ENCODE data around the gene CDS2.
A peak's percentile ranks its signal among the peaks of the same experiment; 100 is the strongest.

CDS2 gene

DNA sequence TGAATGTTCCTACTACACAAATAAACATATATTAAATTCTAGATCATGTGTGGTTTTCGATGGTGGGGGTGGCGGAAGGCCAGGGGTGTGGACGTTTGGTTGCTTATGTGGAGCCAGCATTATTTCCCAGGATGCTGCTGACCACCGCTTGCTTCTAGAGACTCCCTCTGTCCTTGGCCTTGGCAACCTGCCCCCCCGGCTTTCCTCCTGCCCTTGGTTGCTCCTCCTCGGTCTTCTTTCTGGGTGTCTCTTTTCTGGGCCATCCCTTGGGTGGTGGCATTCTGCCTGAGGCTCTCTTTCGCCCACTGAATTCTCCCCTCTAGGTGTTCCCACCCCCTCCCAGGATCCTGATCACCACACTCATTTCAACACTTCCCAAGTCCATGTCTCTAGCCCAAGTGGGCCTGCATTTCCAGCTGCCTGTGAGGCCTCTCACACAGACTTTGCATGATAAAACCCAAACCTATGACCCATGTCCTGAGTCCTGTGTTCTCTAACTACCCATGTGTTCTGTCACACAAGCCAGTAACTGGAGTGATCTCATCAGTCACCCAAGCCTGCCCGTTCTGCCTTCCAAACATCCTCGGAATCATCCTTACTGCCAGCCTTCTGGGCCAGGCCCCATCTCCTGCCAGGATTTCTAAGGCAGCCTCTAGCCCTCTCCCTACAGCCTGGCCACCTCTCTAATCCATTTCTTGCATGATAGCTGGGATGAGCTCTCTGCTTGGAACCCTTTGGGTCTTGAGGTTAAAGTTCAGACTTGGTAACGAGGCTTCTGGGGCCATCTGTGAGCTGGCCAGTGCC lies 71.2 kb downstream of the CDS2 start:
- no peak overlapping the region for H3K27ac ChIP-seq

DNA sequence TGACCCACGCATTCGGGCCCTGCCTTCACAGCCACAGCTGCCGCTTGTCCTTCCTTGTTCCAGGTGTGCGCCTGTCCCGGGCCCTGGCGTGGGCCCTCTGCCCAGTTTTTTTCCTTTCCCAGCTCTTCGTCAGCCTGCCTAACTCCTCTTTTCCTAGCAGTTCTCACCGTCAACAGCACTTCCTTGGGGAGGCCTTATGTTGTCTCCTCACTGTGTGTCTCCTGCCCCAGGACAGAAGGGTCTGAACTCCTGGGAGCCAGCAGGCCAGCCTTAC lies 71.8 kb downstream of the CDS2 start:
- H3K27ac ChIP-seq, result no peak overlapping the region
- no peak for DNase-seq (ENCODE audit: low read depth, low spot score)

More for the DNA sequence above, 71.2 kb downstream of the CDS2 start:
- no peak for DNase-seq (ENCODE audit: low read depth, low spot score)

DNA sequence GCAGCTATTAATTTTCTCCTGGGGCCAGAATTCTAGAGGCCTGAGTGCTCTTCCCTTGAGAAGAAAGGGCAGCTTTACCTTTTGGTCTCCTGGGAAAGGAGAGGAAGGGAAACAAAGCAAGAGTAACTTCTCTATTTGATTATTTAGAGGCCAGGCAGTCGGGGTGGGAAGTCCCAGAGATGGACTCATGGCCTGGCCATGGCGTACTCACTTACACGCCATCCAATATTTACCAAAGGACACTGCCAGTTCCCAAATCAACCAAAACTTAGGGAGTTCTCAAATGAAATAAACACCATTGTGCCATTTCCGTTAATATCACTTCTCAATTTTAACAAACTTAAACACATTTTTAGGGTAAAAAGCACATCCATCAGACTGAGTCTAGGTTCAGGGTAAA lies 76.6 kb downstream of the CDS2 start:
- no peak for DNase-seq (ENCODE audit: low read depth, low spot score)
- no peak overlapping the region for H3K27ac ChIP-seq

DNA sequence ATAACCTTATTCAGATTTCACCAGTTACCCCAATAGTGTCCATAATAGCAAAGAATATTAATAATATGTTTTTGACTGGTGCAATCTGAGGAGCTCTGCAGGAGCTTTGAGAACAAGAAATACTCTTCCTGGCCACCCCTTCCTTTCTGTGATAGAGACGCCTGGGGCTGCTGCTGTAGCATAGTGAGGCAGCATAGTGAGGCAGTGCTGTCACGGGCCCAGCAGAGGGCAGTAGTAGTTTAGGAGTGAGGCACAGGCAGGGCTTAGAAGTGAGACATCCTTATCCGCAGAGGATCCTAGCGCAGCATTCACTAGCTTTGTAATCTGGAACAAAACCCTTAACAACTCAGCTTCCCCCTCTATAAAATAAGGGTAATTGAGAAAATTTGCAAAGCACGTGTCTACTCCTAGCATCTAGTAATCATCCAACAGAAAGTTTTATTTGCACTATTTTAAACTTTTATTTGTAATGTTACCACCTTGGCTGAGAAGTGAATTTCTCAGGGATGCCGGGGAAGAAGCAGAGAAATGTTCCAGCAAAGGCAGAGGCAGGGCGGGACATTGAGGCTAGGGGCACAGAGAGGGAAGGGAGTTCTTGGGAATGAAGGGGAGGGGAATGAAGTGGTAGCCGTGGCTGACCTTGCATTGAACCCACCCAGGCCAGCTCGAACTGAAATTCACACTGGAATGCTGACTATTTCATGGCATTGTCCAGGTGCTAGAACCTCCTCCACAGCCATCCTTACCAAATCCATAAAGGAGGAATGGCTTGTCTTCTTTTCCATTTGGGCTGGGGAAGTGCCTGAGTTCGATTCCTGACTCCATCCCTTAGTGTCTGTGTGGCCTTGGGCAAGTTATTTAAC lies 78.8 kb downstream of the CDS2 start:
- no peak overlapping the region for H3K27ac ChIP-seq
- peak; percentile 41 for DNase-seq (ENCODE audit: low read depth, low spot score)

DNA sequence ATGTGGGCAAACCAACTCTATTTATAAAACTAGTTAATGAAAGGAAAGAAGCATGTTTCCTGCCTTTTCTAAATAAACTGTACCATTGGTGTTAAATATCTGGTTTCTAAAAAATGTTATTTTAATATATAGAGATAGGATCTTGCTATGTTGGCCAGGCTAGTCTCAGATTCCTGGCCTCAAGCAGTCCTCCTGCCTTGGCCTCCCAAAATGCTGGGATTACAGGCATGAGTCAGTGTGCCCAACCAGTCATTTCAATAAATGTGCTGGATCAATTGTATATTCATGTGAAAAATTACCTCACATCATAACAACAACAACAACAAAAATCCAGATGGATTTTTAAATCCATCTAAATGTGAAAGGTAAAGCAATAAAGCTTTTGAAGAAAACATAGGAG lies 80.3 kb downstream of the CDS2 start:
- no peak overlapping the region for H3K27ac ChIP-seq

DNA sequence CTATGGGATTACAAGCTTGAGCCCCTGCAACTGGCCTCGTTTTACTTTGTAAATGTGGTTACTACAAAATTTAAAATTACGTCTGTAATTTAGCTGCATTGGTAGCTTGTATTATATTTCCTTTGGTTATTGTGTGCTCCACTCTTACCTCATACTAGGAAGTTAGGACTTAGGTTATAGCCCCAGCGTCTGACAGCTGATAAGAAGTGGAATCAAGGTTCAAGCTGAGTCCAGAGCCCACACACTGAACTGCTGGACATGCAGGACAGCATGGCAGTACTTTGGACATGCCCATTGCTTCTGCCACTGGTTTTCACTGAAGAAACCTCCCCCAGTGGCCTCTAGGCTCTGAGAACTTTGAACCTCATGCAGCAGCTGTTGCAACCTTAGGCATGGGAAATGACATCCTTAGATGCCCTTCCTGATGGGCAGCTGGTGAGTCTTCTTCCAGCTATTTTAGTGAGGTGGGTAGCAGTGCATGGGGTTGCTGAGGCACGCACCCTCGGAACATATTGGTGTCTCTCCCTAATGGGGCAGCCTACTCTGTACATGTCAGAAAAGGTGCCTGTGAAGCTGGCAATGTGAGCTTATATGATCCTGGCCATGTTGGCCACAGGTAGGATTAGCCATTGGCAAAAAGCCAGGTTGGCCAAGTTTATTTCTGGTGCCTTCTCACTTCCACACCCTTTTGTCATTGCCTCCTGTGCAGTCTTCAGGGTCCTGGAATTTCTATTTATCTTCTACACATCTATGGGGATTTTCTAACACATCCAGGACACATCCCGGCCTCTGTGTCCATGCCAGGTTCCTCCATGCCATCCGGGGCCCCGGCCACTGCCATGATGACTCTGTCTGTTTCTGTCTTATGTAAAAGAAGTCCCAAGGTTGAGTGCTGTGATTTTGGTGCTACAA lies 85.3 kb downstream of the CDS2 start:
- H3K27ac ChIP-seq, result no peak overlapping the region
- no peak for DNase-seq (ENCODE audit: low read depth, low spot score)

More for the DNA sequence above, 80.3 kb downstream of the CDS2 start:
- no peak for DNase-seq (ENCODE audit: low read depth, low spot score)

DNA sequence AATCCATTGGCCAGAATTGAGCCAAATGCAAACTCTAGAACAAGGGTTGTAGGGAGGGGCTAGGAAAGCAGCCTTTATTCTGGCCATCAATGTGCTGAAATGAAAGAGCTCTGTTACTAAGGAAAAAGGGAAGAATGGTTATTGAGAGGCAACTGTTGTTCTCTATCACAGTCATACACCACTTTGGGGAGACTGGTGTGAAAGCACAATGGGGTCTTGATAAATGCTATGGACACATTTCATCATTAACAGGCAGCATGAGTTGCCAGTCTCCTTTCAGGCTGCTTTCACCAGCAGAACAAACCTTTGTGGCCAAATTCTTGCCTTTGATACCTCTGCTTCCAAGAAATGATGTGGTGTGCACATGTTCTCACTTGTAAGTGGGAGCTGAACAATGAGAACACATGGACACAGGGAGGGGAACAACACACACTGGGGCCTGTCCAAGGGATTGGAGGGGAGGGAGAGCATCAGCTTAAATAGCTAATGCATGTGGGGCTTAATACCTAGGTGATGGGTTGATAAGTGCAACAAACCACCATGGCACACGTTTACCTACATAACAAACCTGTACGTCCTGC lies 86.2 kb downstream of the CDS2 start:
- no peak overlapping the region for H3K27ac ChIP-seq
- no peak for DNase-seq (ENCODE audit: low read depth, low spot score)

DNA sequence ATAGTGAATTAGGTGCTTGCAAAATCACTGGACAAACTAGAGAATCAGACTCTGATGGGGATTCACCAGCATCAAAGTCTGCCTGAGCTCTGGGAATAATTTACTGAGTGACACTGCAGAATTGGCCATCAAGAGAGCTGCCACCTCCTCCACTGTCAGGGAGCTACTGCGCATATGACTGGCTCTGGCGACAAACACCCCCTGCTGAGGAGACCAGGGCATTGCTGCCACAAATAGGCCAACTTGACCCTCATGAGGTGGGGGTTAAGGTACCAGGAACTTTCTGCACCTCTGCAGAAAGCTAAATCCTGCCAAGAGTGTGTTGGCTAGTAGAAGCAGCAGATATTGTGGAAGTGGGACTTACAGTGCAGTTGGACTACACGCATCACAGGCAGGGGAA lies 88.0 kb downstream of the CDS2 start:
- no peak overlapping the region for H3K27ac ChIP-seq
- DNase-seq (ENCODE audit: low read depth, low spot score), result no peak

DNA sequence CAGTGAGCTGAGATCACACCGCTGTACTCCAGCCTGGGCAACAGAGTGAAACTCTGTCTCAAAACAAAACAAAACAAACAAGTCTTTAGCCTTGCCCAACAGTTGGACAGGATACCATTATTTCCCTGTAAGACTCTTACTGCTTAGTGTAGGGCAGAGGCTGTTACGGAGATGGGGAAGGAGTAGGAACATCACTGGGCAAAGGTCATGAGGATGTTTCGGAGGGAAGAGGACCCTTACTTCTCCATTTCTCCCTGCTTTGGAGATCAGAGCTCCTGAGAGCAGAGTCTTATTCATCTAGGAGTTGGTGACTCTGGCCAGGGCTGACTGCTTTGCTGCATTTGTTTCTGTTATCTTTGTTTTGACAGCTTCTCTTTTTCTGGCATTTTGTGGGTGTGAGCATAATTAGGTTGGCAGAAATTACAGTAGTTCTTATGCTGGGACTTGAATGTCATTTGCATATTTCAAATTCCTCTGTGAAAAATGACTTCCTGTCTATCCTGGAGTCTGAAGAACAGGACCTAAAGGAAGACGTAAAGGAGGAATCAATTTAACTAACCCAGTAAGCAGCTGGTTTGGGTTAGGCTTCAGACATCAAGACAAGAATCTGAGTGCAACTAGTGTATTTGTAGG lies 89.0 kb downstream of the CDS2 start:
- no peak overlapping the region for H3K27ac ChIP-seq
- no peak for DNase-seq (ENCODE audit: low read depth, low spot score)

DNA sequence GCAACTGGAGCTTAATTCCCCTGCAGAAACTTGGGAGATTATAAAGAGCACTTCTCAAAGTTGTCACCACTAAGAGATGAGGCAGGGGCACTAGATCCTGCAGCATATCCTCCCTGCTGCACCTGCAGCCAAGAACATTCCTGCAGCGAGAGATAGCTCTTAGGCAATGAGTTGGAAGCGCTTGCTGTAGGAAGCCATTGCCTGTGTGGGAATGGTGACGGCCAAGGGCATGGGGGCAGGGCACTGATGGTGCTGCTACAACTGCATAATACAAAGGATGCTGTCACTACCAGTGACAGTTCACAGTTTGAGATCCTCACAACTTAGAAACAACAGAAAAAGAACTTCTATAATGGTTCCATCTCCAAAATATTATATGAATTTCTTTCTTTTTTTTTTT lies 89.9 kb downstream of the CDS2 start:
- DNase-seq (ENCODE audit: low read depth, low spot score), result no peak
- no peak overlapping the region for H3K27ac ChIP-seq

DNA sequence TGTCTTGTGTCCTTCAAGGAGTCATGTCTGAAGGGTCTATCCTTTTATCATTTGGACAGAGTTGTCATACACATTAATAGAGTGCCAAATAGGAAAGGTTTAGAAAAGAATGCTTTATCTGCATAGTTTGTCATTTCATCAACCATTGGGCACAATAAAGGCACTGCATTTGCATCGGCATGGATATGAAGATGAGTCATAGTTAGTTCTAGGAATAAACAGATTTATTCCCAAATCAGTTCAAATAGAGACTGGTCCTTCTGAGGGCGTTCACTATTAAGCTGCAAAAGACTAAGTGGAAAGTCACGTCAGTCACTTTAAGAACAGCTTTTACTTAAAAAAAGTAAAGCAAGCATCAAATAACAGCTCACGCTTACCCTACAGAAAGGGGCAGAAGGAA lies 90.8 kb downstream of the CDS2 start:
- no peak for DNase-seq (ENCODE audit: low read depth, low spot score)
- no peak overlapping the region for H3K27ac ChIP-seq

DNA sequence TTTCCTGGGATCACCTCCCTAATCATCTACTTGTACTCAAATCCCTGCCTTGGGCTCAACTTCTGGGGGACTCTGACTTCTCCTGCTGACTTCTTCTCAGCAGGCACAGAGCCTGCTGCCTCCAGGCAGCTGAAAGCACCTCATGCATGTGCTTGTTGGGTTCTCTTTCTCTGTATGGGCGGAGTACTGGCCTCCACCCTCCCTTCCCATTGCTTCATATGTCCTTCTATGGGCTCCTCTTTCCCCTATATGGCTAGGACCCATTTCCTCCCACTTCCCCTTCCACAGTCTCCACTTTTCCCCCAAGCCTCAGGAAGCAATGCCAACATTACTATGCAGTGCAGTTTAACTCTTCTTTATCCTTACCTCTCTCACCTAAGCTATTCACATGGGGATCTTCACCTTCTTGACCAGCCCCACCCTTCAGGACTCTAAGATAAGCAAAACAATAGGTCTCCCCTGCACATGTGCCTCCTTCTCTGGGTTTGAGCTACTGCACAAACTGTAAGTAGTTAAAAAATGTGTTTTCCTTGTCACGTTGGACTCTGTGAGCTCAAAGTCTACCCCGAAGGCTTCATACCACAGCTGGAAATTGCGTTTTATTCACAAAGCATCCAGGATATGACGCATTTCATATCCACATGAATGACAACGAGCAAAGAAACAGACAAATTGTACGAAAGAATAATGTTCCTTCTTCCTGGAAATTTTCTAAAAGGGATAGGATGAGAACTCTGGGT lies 93.7 kb downstream of the CDS2 start:
- no peak overlapping the region for H3K27ac ChIP-seq
- no peak for DNase-seq (ENCODE audit: low read depth, low spot score)

DNA sequence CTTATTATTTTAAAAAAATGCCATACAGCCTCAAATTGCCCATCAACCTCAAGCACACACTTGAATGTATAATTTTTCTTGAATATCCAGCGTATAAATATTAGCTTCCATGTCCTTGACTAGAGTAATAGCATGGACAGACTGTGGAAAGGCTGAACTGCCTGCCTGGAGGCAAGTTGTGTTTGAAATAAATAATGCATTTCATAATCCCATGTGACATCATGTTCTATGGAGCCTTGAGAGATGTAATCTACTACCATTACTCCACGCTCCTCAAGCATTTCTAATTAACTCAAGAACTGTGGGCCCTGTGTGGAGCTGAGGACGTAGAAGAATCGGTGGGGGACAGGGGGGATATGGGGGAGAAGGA lies 94.2 kb downstream of the CDS2 start:
- DNase-seq (ENCODE audit: low read depth, low spot score), result no peak
- H3K27ac ChIP-seq, result no peak overlapping the region

DNA sequence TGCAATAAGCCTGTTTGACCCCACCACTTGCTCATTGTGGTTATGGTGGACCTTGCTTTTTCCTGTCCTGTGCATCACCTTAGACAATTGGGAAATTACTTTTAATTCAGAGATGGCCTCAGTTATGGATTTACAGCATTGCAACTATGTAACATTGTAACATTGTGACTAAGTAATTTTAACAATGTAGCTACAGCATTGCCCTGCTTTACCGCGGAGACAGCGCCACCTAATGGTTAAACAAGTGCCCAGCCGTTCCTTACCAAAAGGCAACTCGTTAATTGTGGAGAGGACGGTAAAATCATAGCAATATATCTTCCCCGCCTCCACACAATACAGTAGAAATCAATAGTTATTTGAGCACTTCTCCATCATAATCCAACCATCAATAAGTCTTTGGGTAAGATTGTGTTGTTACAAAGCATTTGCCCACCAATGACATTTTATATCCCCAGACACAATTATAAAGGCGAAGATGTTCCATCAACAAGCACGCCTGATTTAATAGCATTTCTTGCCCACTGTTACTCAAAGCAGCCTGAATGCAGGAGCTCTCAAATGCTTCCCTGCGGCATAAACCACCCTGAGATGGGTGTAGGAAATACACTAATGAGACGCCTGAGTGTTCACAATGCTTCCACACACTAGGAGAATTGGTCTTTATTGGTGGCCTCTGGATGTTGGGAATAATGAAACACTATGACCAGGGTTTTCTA lies 96.3 kb downstream of the CDS2 start:
- no peak overlapping the region for H3K27ac ChIP-seq
- no peak for DNase-seq (ENCODE audit: low read depth, low spot score)

DNA sequence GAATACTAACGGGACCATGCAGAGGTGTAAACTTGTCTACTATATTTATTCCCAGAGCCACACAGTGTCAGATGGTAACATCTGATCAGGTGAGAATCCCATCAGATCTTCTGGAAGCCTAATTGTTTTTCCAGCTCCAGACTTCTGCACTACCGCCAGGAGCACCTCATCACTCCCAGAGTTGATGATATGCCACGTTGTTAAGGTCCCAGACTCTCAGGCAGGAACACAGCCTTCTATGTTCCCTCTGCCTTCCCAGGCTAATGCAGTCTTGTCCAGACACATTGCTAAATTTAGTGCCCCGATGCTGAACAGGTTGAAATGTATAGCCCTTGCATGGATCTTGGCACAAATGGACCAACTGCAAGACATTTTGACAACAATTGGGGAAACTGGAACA lies 103.7 kb downstream of the CDS2 start:
- no peak overlapping the region for H3K27ac ChIP-seq
- DNase-seq (ENCODE audit: low read depth, low spot score), result no peak

DNA sequence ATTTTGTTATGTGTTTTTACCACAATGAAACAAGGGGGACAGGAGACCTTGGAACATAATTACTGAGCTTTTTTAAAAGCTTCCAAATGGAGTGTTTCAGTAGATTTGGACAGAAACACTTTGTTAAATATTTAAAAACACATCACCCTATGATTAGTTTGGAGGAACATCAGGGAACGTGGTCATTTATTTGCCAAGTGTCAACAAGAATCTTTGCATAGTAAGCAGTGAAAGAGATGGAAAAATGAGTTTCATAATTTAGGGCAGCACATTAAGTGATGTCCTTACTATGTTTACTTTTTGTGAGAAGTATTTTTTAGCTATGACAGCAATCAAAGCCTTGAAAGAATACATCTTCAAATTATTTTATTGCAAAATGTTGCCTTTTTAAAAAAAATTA lies 107.3 kb downstream of the CDS2 start:
- no peak overlapping the region for H3K27ac ChIP-seq
- DNase-seq (ENCODE audit: low read depth, low spot score), result no peak

DNA sequence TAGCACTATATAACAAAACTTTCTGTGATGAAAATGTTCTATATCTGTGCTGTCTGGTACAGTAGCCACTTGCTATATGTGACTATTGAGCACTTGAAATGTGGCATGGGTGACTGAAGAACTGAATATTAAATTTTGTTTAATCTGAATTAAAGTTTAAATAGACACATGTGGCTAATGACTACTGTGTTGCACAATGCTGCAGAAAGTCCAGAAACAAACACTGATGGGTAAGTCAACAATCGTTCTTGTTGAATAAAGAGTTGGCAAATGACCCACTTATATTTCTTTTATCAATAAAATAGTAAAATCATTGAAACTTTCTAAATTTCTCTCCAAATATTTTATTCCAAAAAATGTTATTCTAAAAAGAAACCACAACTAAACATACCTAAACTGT lies 108.2 kb downstream of the CDS2 start:
- H3K27ac ChIP-seq, result no peak overlapping the region
- no peak for DNase-seq (ENCODE audit: low read depth, low spot score)

All from epithelial cell of prostate (primary cell).